WTC11 (cell line): ENCODE measurements around the gene FGFR2. TPM values are rescaled to one million over a fixed set of nuclear protein-coding genes. Genes with fewer than 3 reads are reported as not detected.

Experiments
- ATAC-seq: fragments of 200-7000 bp; cut with Tn5 transposase; 2 replicates; pipeline ENCODE4 v1.10.0; 2021; ENCODE audit warnings: mild to moderate bottlenecking, moderate library complexity
- CTCF ChIA-PET: fragments of 300-600 bp; sonication (Branson Sonifier 250); formaldehyde crosslinking; loops from one replicate; lab custom pipeline; 2021; ENCODE audit warnings: antibody characterized with exemption; lab: Charles Lee
- POLR2A ChIA-PET: fragments of 350-600 bp; sonication (Branson Sonifier 250); formaldehyde crosslinking; loops from one replicate; lab custom pipeline; 2021; ENCODE audit warnings: antibody characterized with exemption; lab: Charles Lee
- DNase-seq: peaks from one replicate; pipeline ENCODE4 v3.0.0; 2021; ENCODE audit warnings: low spot score
- H3K27ac Mint-ChIP-seq: 2 replicates; pipeline ENCODE4 v1.8.0; 2021; ENCODE audit warnings: mixed read lengths
- H3K27me3 Mint-ChIP-seq: 2 replicates; pipeline ENCODE4 v1.8.0; 2021; ENCODE audit warnings: low read depth, mild to moderate bottlenecking, moderate library complexity, mixed read lengths
- H3K36me3 Mint-ChIP-seq: 2 replicates; pipeline ENCODE4 v1.8.0; 2021; ENCODE audit warnings: mixed read lengths
- H3K4me1 Mint-ChIP-seq: 2 replicates; pipeline ENCODE4 v1.8.0; 2022; ENCODE audit warnings: mixed read lengths
- H3K4me3 Mint-ChIP-seq: 2 replicates; pipeline ENCODE4 v1.8.0; 2021; ENCODE audit warnings: mild to moderate bottlenecking, moderate library complexity, mixed read lengths
- H3K9me3 Mint-ChIP-seq: 2 replicates; pipeline ENCODE4 v1.8.0; 2021; ENCODE audit warnings: mixed read lengths
- ARID4B ChIP-seq: sonication (generic); formaldehyde crosslinking; IDR thresholded peaks from 2 replicates; pipeline ENCODE4 v1.8.0; 2023; ENCODE audit warnings: missing genetic modification reagents, mild to moderate bottlenecking, borderline replicate concordance
- CDX4 ChIP-seq: fragments of 250-450 bp; sonication (Bioruptor Pico); IDR thresholded peaks from 2 replicates; pipeline ENCODE4 v1.9.0; 2021; ENCODE audit warnings: moderate library complexity, mild to moderate bottlenecking, inconsistent platforms, borderline replicate concordance
- E2F4 ChIP-seq: sonication (generic); formaldehyde crosslinking; IDR thresholded peaks from 2 replicates; pipeline ENCODE4 v1.8.1; 2022; ENCODE audit warnings: low read depth, mild to moderate bottlenecking, moderate library complexity, missing genetic modification reagents, borderline replicate concordance
- FOXJ3 ChIP-seq: sonication (generic); formaldehyde crosslinking; IDR thresholded peaks from 2 replicates; pipeline ENCODE4 v1.9.0; 2021; ENCODE audit warnings: missing genetic modification reagents, mild to moderate bottlenecking, borderline replicate concordance
- GABPB1 ChIP-seq: sonication (generic); formaldehyde crosslinking; IDR thresholded peaks from 2 replicates; pipeline ENCODE4 v1.8.1; 2023; ENCODE audit warnings: mild to moderate bottlenecking, missing genetic modification reagents
- HMGXB4 ChIP-seq: sonication (generic); formaldehyde crosslinking; IDR thresholded peaks from 2 replicates; pipeline ENCODE4 v1.8.1; 2023; ENCODE audit warnings: mild to moderate bottlenecking, moderate library complexity, missing genetic modification reagents
- JUN ChIP-seq: sonication (generic); formaldehyde crosslinking; IDR thresholded peaks from 2 replicates; pipeline ENCODE4 v1.8.0; 2023; ENCODE audit warnings: mild to moderate bottlenecking, missing genetic modification reagents
- MAX ChIP-seq: sonication (generic); formaldehyde crosslinking; IDR thresholded peaks from 2 replicates; pipeline ENCODE4 v1.8.0; 2022; ENCODE audit warnings: mild to moderate bottlenecking, missing genetic modification reagents
- NR1H2 ChIP-seq: sonication (generic); formaldehyde crosslinking; IDR thresholded peaks from 2 replicates; pipeline ENCODE4 v1.9.0; 2021; ENCODE audit warnings: mild to moderate bottlenecking, moderate library complexity, missing genetic modification reagents
- NR2C2 ChIP-seq: sonication (generic); formaldehyde crosslinking; IDR thresholded peaks from 2 replicates; pipeline ENCODE4 v1.8.0; 2022; ENCODE audit warnings: mild to moderate bottlenecking, missing genetic modification reagents
- RORB ChIP-seq: fragments of 250-450 bp; sonication (Bioruptor Pico); IDR thresholded peaks from 2 replicates; pipeline ENCODE4 v1.9.0; 2021; ENCODE audit warnings: mild to moderate bottlenecking
- TCF7 ChIP-seq: sonication (generic); formaldehyde crosslinking; IDR thresholded peaks from 2 replicates; pipeline ENCODE4 v1.8.0; 2022; ENCODE audit warnings: mild to moderate bottlenecking, low read depth, missing genetic modification reagents, moderate library complexity
- ZMAT4 ChIP-seq: fragments of 250-450 bp; sonication (Bioruptor Pico); IDR thresholded peaks from 2 replicates; pipeline ENCODE4 v1.9.0; 2021; ENCODE audit warnings: mild to moderate bottlenecking
- ZNF281 ChIP-seq: sonication (generic); formaldehyde crosslinking; IDR thresholded peaks from 2 replicates; pipeline ENCODE4 v1.8.0; 2023; ENCODE audit warnings: mild to moderate bottlenecking, missing genetic modification reagents
- ZNF512 ChIP-seq: sonication (generic); formaldehyde crosslinking; IDR thresholded peaks from 2 replicates; pipeline ENCODE4 v1.8.1; 2022; ENCODE audit warnings: missing genetic modification reagents, borderline replicate concordance
- total RNA-seq: library from RNA; stranded (reverse); gene quantifications from 3 replicates; pipeline ENCODE4 v1.2.3, GENCODE V29; 2021

FGFR2 gene
- total RNA-seq, 1 experiment from 2014 or later = 95.0 TPM

- Mint-ChIP-seq H3K36me3 (no peaks in the 10 kb centered on the region), H3K4me3 (peak overlapping the region; percentile 34), H3K27me3 (peaks cover 4% of the 10 kb centered on the region; the same call in 1 of the 2 replicates), H3K4me1 (peaks cover 44% of the 10 kb centered on the region), H3K27ac (no peak overlapping the region; the same call in 1 of the 2 replicates), H3K9me3 (no peaks in the 10 kb centered on the region)
- no peak for TF ChIP-seq GABPB1 (CRISPR knock-in tag)
- no peak for TF ChIP-seq RORB (CRISPR knock-in tag)
- TF ChIP-seq MAX (CRISPR knock-in tag) = no peak
- TF ChIP-seq ZMAT4 (CRISPR knock-in tag) = no peak
- TF ChIP-seq NR1H2 (CRISPR knock-in tag) = no peak
- TF ChIP-seq NR2C2 (CRISPR knock-in tag) = no peak
- TF ChIP-seq CDX4 (CRISPR knock-in tag) = no peak
- no peak for TF ChIP-seq E2F4 (CRISPR knock-in tag)
- TF ChIP-seq ZNF512 (CRISPR knock-in tag) = no peak
- DNase-seq = no peak
- ChIA-PET POLR2A (interaction anchor here (1.5 kb wide), 1 partner anchor 9 kb away, joined by 3 read pairs; no protein-coding TSS in a partner anchor), CTCF (interaction anchor here (2.0 to 4.3 kb wide), 2 partner anchors 9 to 63 kb away, joined by 11 to 22 read pairs; no protein-coding TSS in a partner anchor)
- no peak for ATAC-seq
Observed at GRCh38 chr10:121599947-121600346, 1.7 kb upstream of the FGFR2 start.

GRCh38 chr10:121597504-121598262 is 561 bp downstream of the FGFR2 start:
- ATAC-seq = no peak
- Mint-ChIP-seq H3K4me1 (peaks cover 67% of the 10 kb centered on the region), H3K36me3 (peaks cover 19% of the 10 kb centered on the region), H3K27ac (no peak overlapping the region), H3K4me3 (peak overlapping the region; percentile 99), H3K9me3 (no peaks in the 10 kb centered on the region), H3K27me3 (peaks cover 4% of the 10 kb centered on the region; the same call in 1 of the 2 replicates)
- ChIA-PET CTCF (interaction anchor here (4.3 kb wide), 1 partner anchor 11 kb away, joined by 22 read pairs; no protein-coding TSS in a partner anchor), POLR2A (interaction anchor here (0.9 to 1.6 kb wide), 2 partner anchors 17 to 39 kb away, joined by 6 to 11 read pairs; no protein-coding TSS in a partner anchor)
- DNase-seq = peak; percentile 51
- TF ChIP-seq FOXJ3 (CRISPR knock-in tag) = no peak
- 0 out of 2 replicates have a peak, but pooled peaks have one; percentile 8 for TF ChIP-seq TCF7 (CRISPR knock-in tag)
- peak; percentile 60 for TF ChIP-seq HMGXB4
- peak; percentile 57; the same call in 1 of the 2 replicates for TF ChIP-seq ARID4B (CRISPR knock-in tag)
- peak; percentile 31; the same call in 1 of the 2 replicates for TF ChIP-seq MAX (CRISPR knock-in tag)
- 0 out of 2 replicates have a peak, but pooled peaks have one; percentile 35 for TF ChIP-seq E2F4 (CRISPR knock-in tag)
- no peak for TF ChIP-seq NR1H2 (CRISPR knock-in tag)
- TF ChIP-seq ZNF281 (CRISPR knock-in tag) = peak; percentile 22; the same call in 1 of the 2 replicates
- 0 out of 2 replicates have a peak, but pooled peaks have one; percentile 62 for TF ChIP-seq JUN (CRISPR knock-in tag)
